Thyroid gland (tissue), 4 donors: Measurements from ENCODE around the gene PTPRG. TPM values are rescaled to one million over a fixed set of nuclear protein-coding genes. Genes with fewer than 3 reads are reported as not detected.
A peak's percentile ranks its signal among the peaks of the same experiment; 100 is the strongest.

ENCODE experiments used
- DNase-seq, 2 donors: peaks; one replicate each; pipeline ENCODE4 v3.0.0-alpha.2; 2019
- H3K27ac ChIP-seq, 3 donors: fragments of 200-600 bp; sonication (generic); 1 replicate in 2 of 3; 2 replicates in 1 of 3; pipeline ENCODE4 v1.5.1; 2016 to 2019; ENCODE audit warnings: mild to moderate bottlenecking in 1 of 3, moderate library complexity in 1 of 3
- H3K27me3 ChIP-seq: fragments of 200-600 bp; sonication (generic); one replicate; pipeline ENCODE4 v1.5.1; 2019
- H3K36me3 ChIP-seq, 2 donors: fragments of 200-600 bp; sonication (generic); one replicate each; pipeline ENCODE4 v1.5.1; 2016 to 2019
- H3K4me1 ChIP-seq, 2 donors: fragments of 200-600 bp; sonication (generic); one replicate each; pipeline ENCODE4 v1.5.1; 2017 to 2019
- H3K4me3 ChIP-seq, 3 donors: fragments of 200-600 bp; sonication (generic); replicated peaks in 1 of 3; 1 replicate in 2 of 3; 2 replicates in 1 of 3; pipeline ENCODE4 v1.5.1; 2016; ENCODE audit warnings: mild to moderate bottlenecking in 1 of 3
- H3K9me3 ChIP-seq: fragments of 200-600 bp; sonication (generic); one replicate; pipeline ENCODE4 v1.5.1; 2017
- POLR2A ChIP-seq, 2 donors: fragments of 450-650 bp; IDR thresholded peaks; one replicate each; pipeline ENCODE4 v1.6.1; 2017; ENCODE audit warnings: antibody characterized with exemption in 2 of 2, mild to moderate bottlenecking in 2 of 2, moderate library complexity in 1 of 2
- WGBS, 2 donors: methylation state at CpG; one replicate each; pipeline ENCODE4 v1.1.5; 2017; 5-methylcytosine and 5-hydroxymethylcytosine counted together
- intact Hi-C: fragments of 100-400 bp; cut with DNase I; formaldehyde crosslinking; loops from one replicate; pipeline ENCODE4 v1.15.1; 2023
- total RNA-seq, 4 donors: library from RNA; depleted of rRNA; stranded (reverse); fragments of >200 nt; gene quantifications; one replicate each; pipeline ENCODE4 v1.2.3, GENCODE V29; 2016
- TF ChIP-seq, protein P1 (sequence below), 6 experiments: fragments of 200-600 bp in 3 of 6; fragments of 450-650 bp in 3 of 6; sonication (generic) in 3 of 6; IDR thresholded peaks; one replicate each; pipeline ENCODE4 v1.5.1; 2016 to 2019; ENCODE audit warnings: antibody characterized with exemption in 6 of 6, mild to moderate bottlenecking in 2 of 6, inconsistent platforms in 1 of 6, moderate library complexity in 1 of 6

PTPRG gene
- total RNA-seq, 4 donors from 2014 or later = 81.6 to 207 (median 132) TPM

DNA sequence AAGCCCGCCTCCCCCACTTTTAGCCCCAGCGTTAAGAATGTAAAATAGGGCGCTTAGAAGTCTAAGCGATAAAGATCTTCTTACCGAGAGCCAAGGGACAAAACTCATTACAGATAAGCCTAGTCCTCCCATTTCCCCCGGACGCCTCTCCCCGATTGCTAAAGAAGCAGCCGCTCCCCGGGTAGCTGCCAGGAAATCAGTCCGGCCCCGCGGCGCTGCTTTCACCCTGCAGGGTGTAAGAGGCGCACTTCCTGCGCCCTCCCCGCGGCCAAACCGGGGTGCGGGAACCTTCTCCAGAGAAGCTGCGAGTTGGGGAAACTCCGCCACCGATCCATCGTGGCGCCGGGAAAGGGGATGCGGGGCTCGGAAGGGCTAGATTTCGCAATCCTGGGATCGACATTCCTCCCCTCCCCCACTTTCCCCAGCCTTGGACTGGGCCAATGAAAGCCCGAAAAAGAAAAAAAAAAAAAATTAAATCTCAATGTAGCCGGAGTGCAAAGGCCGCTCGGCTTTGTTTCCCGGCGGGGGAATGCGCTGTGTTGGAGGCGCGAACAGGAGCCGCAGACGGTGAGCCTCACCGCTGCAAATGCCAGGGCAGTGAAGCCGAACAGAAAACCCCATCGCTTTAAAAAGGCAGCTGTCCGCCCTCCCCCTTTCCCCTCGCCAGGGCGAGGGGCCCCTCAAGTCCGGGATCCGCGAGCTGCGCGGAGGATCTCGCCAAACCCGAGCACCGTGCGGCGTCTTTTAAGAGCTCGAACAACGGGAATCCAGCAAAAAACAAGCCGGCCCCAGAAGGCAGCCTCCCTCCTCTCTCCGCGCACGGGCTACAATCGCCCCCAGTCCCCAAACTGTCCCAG lies 626 bp upstream of the PTPRG start:
- Histone ChIP-seq H3K9me3 (no peaks in the 10 kb centered on the region), H3K4me3 (peak overlapping the region; percentile 80), H3K27ac (peak overlapping the region; percentile 95 to 98 (median 97)), H3K36me3 (no peaks in the 10 kb centered on the region), H3K4me1 (peaks cover 13 to 16% of the 10 kb centered on the region in 2 donors), H3K27me3 (no peaks in the 10 kb centered on the region)
- TF ChIP-seq, protein P1, sequence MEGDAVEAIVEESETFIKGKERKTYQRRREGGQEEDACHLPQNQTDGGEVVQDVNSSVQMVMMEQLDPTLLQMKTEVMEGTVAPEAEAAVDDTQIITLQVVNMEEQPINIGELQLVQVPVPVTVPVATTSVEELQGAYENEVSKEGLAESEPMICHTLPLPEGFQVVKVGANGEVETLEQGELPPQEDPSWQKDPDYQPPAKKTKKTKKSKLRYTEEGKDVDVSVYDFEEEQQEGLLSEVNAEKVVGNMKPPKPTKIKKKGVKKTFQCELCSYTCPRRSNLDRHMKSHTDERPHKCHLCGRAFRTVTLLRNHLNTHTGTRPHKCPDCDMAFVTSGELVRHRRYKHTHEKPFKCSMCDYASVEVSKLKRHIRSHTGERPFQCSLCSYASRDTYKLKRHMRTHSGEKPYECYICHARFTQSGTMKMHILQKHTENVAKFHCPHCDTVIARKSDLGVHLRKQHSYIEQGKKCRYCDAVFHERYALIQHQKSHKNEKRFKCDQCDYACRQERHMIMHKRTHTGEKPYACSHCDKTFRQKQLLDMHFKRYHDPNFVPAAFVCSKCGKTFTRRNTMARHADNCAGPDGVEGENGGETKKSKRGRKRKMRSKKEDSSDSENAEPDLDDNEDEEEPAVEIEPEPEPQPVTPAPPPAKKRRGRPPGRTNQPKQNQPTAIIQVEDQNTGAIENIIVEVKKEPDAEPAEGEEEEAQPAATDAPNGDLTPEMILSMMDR (IDR thresholded peaks at IDR 0.05) = peak in 2 of 6 experiments; percentile 25 to 32
- TF ChIP-seq POLR2A (IDR thresholded peaks at IDR 0.05) = peak; percentile 30 to 43
- WGBS, 2 donors = 0 to 1% methylated on average over 56 to 59 of the region's 64 CpGs
- intact Hi-C loops = loop anchor here (5.0 to 10.0 kb wide), 2 partner anchors 284 to 627 kb away; no protein-coding TSS in a partner anchor
- DNase-seq = peak; percentile 79 to 81

DNA sequence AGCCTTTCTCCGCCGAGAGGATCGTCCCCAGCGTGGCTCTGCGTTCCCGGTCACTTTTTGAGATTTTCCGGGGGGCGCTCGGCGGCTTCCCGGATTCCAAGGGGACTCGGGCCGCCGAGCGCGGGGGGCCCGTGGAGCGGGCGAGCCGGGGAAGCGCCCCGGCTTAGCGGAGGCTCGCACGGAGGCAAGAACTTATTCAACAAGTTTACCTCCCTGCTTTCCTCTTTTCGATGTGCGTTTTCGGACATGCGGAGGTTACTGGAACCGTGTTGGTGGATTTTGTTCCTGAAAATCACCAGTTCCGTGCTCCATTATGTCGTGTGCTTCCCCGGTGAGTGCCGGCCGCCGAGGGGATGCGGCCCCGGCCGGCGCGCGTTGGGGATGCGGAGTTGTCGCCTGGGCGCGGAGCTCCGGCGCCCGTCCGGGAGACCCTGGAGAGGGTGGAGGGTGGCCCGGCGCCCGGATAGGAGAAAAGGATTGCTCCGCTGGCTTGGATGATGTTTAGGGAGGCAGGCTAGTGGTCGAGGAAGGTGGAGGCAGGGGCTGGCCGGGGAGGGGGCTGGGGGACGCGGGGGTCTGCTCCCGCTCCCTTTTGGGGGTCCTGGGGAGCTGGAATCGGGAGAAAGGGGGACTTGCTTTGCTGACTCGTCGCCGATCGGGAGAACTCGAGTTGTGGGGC lies 810 bp downstream of the PTPRG start:
- H3K4me3 ChIP-seq = peak overlapping the region; percentile 80 to 92 (median 80)
- H3K27me3 ChIP-seq = no peaks in the 10 kb centered on the region
- peaks cover 13 to 23% of the 10 kb centered on the region in 2 donors for H3K4me1 ChIP-seq
- no peaks in the 10 kb centered on the region for H3K9me3 ChIP-seq
- TF ChIP-seq, protein P1 (IDR thresholded peaks at IDR 0.05) = no peak
- intact Hi-C loops = loop anchor here (5.0 to 10.0 kb wide), 2 partner anchors 283 to 625 kb away; no protein-coding TSS in a partner anchor
- no peaks in the 10 kb centered on the region for H3K36me3 ChIP-seq
- WGBS, 2 donors = 0 to 1% methylated on average over 41 to 42 of the region's 65 CpGs
- H3K27ac ChIP-seq = peak overlapping the region; percentile 95 to 98 (median 97)
- peak; percentile 20 to 39 for DNase-seq

DNA sequence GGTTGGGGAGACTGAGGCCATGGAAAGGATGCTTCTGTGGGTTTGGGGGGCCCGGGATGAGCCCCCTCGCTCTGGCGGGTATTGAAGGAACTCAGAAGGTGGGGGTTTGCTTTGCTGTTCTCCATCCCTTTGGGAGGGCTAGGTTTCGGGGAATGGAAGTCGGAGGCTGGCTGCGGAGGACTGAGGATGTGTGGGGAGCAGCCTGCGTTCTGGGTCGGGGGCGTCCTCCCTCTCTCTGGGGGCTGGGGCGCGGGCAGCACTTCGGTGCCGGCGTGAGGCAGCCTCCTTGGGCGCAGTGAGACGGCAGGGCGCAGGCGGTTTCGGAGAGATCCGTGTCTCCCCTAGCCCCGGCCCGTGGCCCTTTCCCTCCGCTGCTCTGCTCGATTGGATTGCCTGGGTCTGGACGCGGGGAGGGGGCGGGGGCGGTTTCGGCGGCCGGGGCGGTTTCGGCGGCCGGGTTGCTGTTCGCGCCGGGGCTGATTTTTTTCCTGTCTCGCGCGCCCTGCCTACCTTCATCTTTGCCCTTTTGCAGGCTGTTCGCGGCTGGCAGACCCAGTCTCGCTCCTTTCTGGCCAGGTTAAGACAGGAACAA lies 1.4 kb downstream of the PTPRG start:
- H3K36me3 ChIP-seq = no peaks in the 10 kb centered on the region
- intact Hi-C loops = loop anchor here (5.0 to 10.0 kb wide), 2 partner anchors 282 to 624 kb away; no protein-coding TSS in a partner anchor
- H3K9me3 ChIP-seq = no peaks in the 10 kb centered on the region
- peaks cover 13 to 23% of the 10 kb centered on the region in 2 donors for H3K4me1 ChIP-seq
- TF ChIP-seq POLR2A (IDR thresholded peaks at IDR 0.05) = no peak
- TF ChIP-seq, protein P1 (IDR thresholded peaks at IDR 0.05) = no peak
- peak; percentile 41 to 59 for DNase-seq
- peak overlapping the region; percentile 80 to 92 (median 80) for H3K4me3 ChIP-seq
- WGBS, 2 donors = 0 to 1% methylated on average over 18 to 23 of the region's 44 CpGs
- no peaks in the 10 kb centered on the region for H3K27me3 ChIP-seq
- peak overlapping the region; percentile 95 to 98 (median 97) for H3K27ac ChIP-seq

DNA sequence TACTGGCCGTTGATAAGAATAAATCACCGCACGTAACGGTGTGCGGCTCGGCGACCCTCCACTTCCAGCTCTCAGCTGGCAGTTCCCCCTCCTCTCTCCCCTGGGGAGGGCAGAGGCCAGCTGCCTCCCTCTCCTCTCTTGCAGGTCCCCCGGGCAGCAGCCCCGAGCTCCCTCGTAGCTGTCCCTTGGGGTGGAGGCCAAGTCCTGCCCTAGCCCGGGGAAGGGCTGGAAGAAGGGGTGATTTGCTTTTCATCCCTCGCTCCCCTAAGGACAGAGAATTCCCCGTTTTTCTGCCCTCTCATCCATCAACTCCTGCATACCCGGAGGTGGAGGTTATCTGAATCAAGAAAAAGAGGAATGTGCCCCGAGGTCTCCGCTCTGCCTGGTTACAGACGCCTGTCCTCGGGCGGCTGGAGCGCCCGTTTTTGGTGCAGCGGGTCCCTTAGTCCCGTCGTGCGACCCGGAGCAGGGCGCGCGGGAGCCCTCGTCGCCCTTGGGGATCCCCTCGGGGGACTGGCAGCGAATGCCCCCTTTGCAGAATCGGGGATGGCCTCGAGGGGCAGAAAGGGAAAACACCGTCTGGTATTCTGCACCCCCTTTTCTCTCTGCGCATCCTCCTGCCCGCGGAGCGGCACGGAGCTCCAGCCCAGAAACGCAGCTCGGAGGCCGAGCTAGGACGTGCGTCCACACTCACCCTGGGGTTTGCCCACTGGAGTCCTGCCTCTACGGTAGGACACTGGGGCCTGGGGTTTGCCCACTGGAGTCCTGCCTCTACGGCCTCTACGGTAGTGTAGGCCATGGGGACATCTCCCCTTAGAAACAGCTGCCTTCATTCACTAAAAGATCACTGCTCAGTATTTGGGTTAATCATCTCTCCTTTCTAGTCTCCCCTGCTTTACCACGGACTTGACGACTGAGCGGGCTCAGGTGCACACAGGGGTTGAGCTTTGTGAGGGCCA lies 2.2 kb downstream of the PTPRG start:
- peak overlapping the region; percentile 64 to 92 (median 80) for H3K4me3 ChIP-seq
- H3K27ac ChIP-seq = peak overlapping the region; percentile 95 to 98 (median 97)
- peak; percentile 14 to 24 for DNase-seq
- 4 to 9% methylated on average over 35 to 50 of the region's 52 CpGs for WGBS, 2 donors
- no peaks in the 10 kb centered on the region for H3K36me3 ChIP-seq
- no peaks in the 10 kb centered on the region for H3K27me3 ChIP-seq
- peaks cover 13 to 23% of the 10 kb centered on the region in 2 donors for H3K4me1 ChIP-seq
- intact Hi-C loops = loop anchor here (5.0 to 10.0 kb wide), 2 partner anchors 281 to 624 kb away; no protein-coding TSS in a partner anchor
- TF ChIP-seq, protein P1 (IDR thresholded peaks at IDR 0.05) = no peak
- TF ChIP-seq POLR2A (IDR thresholded peaks at IDR 0.05) = no peak
- no peaks in the 10 kb centered on the region for H3K9me3 ChIP-seq
